K562 (cell line): ENCODE data around the gene JHY.

ENCODE experiments used
- GABPB1 ChIP-seq: sonication (generic); formaldehyde crosslinking; IDR thresholded peaks from 2 replicates; pipeline ENCODE4 v1.8.0; 2022; ENCODE audit warnings: mild to moderate bottlenecking, missing genetic modification reagents
- KLF16 ChIP-seq: IDR thresholded peaks from 2 replicates; pipeline ENCODE4 v1.6.1; 2016; ENCODE audit warnings: antibody characterized with exemption
- MAZ ChIP-seq, 2 experiments: fragments of 450-650 bp in 1 of 2; sonication (generic) in 1 of 2; formaldehyde crosslinking; IDR thresholded peaks in 1 of 2; conservative IDR thresholded peaks in 1 of 2; 2 replicates each; pipeline versions ENCODE4 v1.4.0 to v1.5.0; 2020; ENCODE audit warnings: mild to moderate bottlenecking in 1 of 2, missing genetic modification reagents in 1 of 2
- RBM22 ChIP-seq: fragments of 200-400 bp; formaldehyde crosslinking; IDR thresholded peaks from 2 replicates; pipeline ENCODE4 v1.6.1; 2018; ENCODE audit warnings: low read length, low read depth; ENCODE audit not compliant: poor library complexity, severe bottlenecking

GRCh38 chr11:122850076-122850631, 32.4 kb upstream of the JHY start:
- TF ChIP-seq MAZ (CRISPR knock-in tag; conservative IDR thresholded peaks at IDR 0.05 in 1 of 2, IDR thresholded peaks at IDR 0.05 in 1 of 2) (no peak), GABPB1 (CRISPR knock-in tag) (no peak), KLF16 (no peak), RBM22 (no peak)
